HCT116 (cell line): ENCODE measurements around the gene EGFLAM. TPM values are rescaled to one million over a fixed set of nuclear protein-coding genes. Genes with fewer than 3 reads are reported as not detected.

Source experiments
- ATAC-seq: fragments of 200-7000 bp; cut with Tn5 transposase; 2 replicates; pipeline ENCODE4 v1.9.1; 2020; ENCODE audit warnings: mild to moderate bottlenecking, moderate library complexity
- BruUV-seq: library from RNA; stranded (reverse); fragments of 400-500 nt; replicated peaks from 2 replicates; lab custom pipeline; 2021; lab: Mats Ljungman, UMichigan
- CTCF ChIA-PET: fragments of 300-600 bp; sonication (Branson Sonifier 250); formaldehyde crosslinking; loops from one replicate; lab custom pipeline; 2021; ENCODE audit warnings: antibody characterized with exemption; lab: Charles Lee
- POLR2A ChIA-PET: fragments of 300-600, 350-600 bp; sonication (Branson Sonifier 250); formaldehyde crosslinking; loops from one replicate; lab custom pipeline; 2021; ENCODE audit warnings: antibody characterized with exemption; lab: Charles Lee
- RAD21 ChIA-PET, 2 experiments: fragments of 300-600 bp; sonication (Branson Sonifier 250); formaldehyde crosslinking; loops; one replicate each; lab custom pipeline; 2023; ENCODE audit warnings: low total read pairs in 2 of 2; ENCODE audit not compliant: uncharacterized antibody in 2 of 2, unreplicated experiment in 2 of 2, low non-redundant PET in 1 of 2; lab: Charles Lee
- DNase-seq: peaks from one replicate; pipeline ENCODE4 v3.0.0-alpha.2; 2010; ENCODE audit warnings: low read depth, low spot score
- H2AFZ ChIP-seq: fragments of 200-600 bp; shearing (Covaris generic), sonication (generic); 2 replicates; pipeline ENCODE4 v1.6.1; 2017; ENCODE audit warnings: low read depth, mixed run types, mixed read lengths, antibody characterized with exemption, low read length; ENCODE audit not compliant: poor library complexity, severe bottlenecking
- H3K27ac ChIP-seq: 2 replicates; pipeline ENCODE4 v1.5.1; 2012; ENCODE audit warnings: low read depth, low read length
- H3K27me3 ChIP-seq: fragments of 200-600 bp; sonication (generic); 2 replicates; pipeline ENCODE4 v1.6.1; 2016; ENCODE audit warnings: mixed run types, low read length, mixed read lengths; ENCODE audit not compliant: insufficient read depth
- H3K36me3 ChIP-seq, 2 experiments: fragments of 200-500 bp in 1 of 2; fragments of 200-600 bp in 1 of 2; sonication (Bioruptor generic) in 1 of 2; sonication (generic) in 1 of 2; 2 replicates each; pipeline versions ENCODE4 v1.5.1 to v1.6.1; 2014 to 2016; ENCODE audit warnings: low read length in 2 of 2, inconsistent platforms in 1 of 2, mixed read lengths in 1 of 2, mixed run types in 1 of 2; ENCODE audit not compliant: insufficient read depth in 2 of 2, control insufficient read depth in 1 of 2
- H3K4me1 ChIP-seq, 2 experiments: fragments of 200-600 bp in 1 of 2; sonication (generic) in 1 of 2; 2 replicates each; pipeline versions ENCODE4 v1.5.1 to v1.6.1; 2012 to 2017; ENCODE audit warnings: low read length in 2 of 2, inconsistent platforms in 1 of 2, mild to moderate bottlenecking in 1 of 2, mixed read lengths in 1 of 2, mixed run types in 1 of 2, moderate library complexity in 1 of 2; ENCODE audit not compliant: insufficient read depth in 2 of 2, control insufficient read depth in 1 of 2
- H3K4me2 ChIP-seq: fragments of 200-600 bp; sonication (generic); 2 replicates; pipeline ENCODE4 v1.6.1; 2017; ENCODE audit warnings: mixed run types, low read length, mixed read lengths
- H3K4me3 ChIP-seq, 2 experiments: fragments of 200-600 bp in 1 of 2; sonication (generic) in 1 of 2; replicated peaks in 1 of 2; 2 replicates each; pipeline ENCODE4 v1.5.1; 2011 to 2016; ENCODE audit warnings: low read length in 2 of 2, control low read depth in 1 of 2, low read depth in 1 of 2, mild to moderate bottlenecking in 1 of 2, mixed read lengths in 1 of 2, mixed run types in 1 of 2
- H3K79me2 ChIP-seq: fragments of 200-600 bp; sonication (generic); 2 replicates; pipeline ENCODE4 v1.6.1; 2017; ENCODE audit warnings: mild to moderate bottlenecking, mixed run types, low read length, moderate library complexity, mixed read lengths; ENCODE audit not compliant: insufficient read depth
- H3K9ac ChIP-seq: fragments of 200-600 bp; sonication (generic); 2 replicates; pipeline ENCODE4 v1.6.1; 2016; ENCODE audit warnings: low read length, mixed read lengths
- H3K9me2 ChIP-seq: fragments of 200-600 bp; sonication (generic), shearing (Covaris generic); 2 replicates; pipeline ENCODE4 v1.6.1; 2017; ENCODE audit warnings: mixed run types, mild to moderate bottlenecking, moderate library complexity; ENCODE audit not compliant: insufficient read depth
- H3K9me3 ChIP-seq, 2 experiments: fragments of 200-500 bp in 1 of 2; fragments of 200-600 bp in 1 of 2; sonication (Bioruptor generic) in 1 of 2; sonication (generic) in 1 of 2; 2 replicates each; pipeline ENCODE4 v1.6.1; 2014 to 2017; ENCODE audit warnings: low read length in 2 of 2, mixed read lengths in 2 of 2, inconsistent platforms in 1 of 2, low read depth in 1 of 2, mild to moderate bottlenecking in 1 of 2, mixed run types in 1 of 2, moderate library complexity in 1 of 2; ENCODE audit not compliant: control insufficient read depth in 1 of 2, insufficient read depth in 1 of 2
- H4K20me1 ChIP-seq: fragments of 200-600 bp; sonication (generic), shearing (Covaris generic); 2 replicates; pipeline ENCODE4 v1.6.1; 2017; ENCODE audit warnings: mixed run types, mild to moderate bottlenecking, moderate library complexity; ENCODE audit not compliant: insufficient read depth
- CBX3 ChIP-seq: IDR thresholded peaks from 2 replicates; pipeline ENCODE4 v1.6.1; 2012; ENCODE audit warnings: low read depth
- CEBPB ChIP-seq: IDR thresholded peaks from 2 replicates; pipeline ENCODE4 v1.6.1; 2012; ENCODE audit warnings: low read depth
- EGR1 ChIP-seq: IDR thresholded peaks from 2 replicates; pipeline ENCODE4 v1.6.1; 2012; ENCODE audit warnings: low read depth
- ELF1 ChIP-seq: IDR thresholded peaks from 2 replicates; pipeline ENCODE4 v1.6.1; 2012; ENCODE audit warnings: low read depth, borderline replicate concordance
- EZH2 ChIP-seq: fragments of 200-600 bp; sonication (generic); IDR thresholded peaks from 2 replicates; pipeline ENCODE4 v1.6.1; 2017; ENCODE audit warnings: antibody characterized with exemption, mixed run types
- JUND ChIP-seq: IDR thresholded peaks from 2 replicates; pipeline ENCODE4 v1.6.1; 2012
- MAX ChIP-seq: IDR thresholded peaks from 2 replicates; pipeline ENCODE4 v1.6.1; 2012
- POLR2AphosphoS5 ChIP-seq: IDR thresholded peaks from 2 replicates; pipeline ENCODE4 v1.6.1; 2011; ENCODE audit warnings: mild to moderate bottlenecking, low read depth, low read length, moderate library complexity
- RAD21 ChIP-seq: IDR thresholded peaks from 2 replicates; pipeline ENCODE4 v1.6.1; 2012; ENCODE audit warnings: low read depth, mild to moderate bottlenecking
- REST ChIP-seq: IDR thresholded peaks from 2 replicates; pipeline ENCODE4 v1.6.1; 2012; ENCODE audit warnings: low read depth
- SP1 ChIP-seq: IDR thresholded peaks from 2 replicates; pipeline ENCODE4 v1.6.1; 2012; ENCODE audit warnings: low read depth
- SRF ChIP-seq: IDR thresholded peaks from 2 replicates; pipeline ENCODE4 v1.6.1; 2012; ENCODE audit warnings: low read depth
- YY1 ChIP-seq: IDR thresholded peaks from 2 replicates; pipeline ENCODE4 v1.6.1; 2011; ENCODE audit warnings: low read length, low read depth, moderate library complexity, mild to moderate bottlenecking; ENCODE audit not compliant: insufficient replicate concordance; ENCODE audit errors: extremely low read depth
- ZBTB33 ChIP-seq: IDR thresholded peaks from 2 replicates; pipeline ENCODE4 v1.6.1; 2011; ENCODE audit warnings: mild to moderate bottlenecking, low read length, moderate library complexity; ENCODE audit not compliant: insufficient replicate concordance; ENCODE audit errors: extremely low read depth
- ZFX ChIP-seq: fragments of 450-650 bp; IDR thresholded peaks from 2 replicates; pipeline ENCODE4 v1.6.1; 2017
- ZNF274 ChIP-seq: fragments of 200-500 bp; sonication (Bioruptor generic); IDR thresholded peaks from 2 replicates; pipeline ENCODE4 v1.6.1; 2014; ENCODE audit warnings: mild to moderate bottlenecking, low read depth, low read length, inconsistent platforms
- intact Hi-C: fragments of 100-400 bp; cut with micrococcal nuclease; formaldehyde crosslinking; loops from 2 replicates; pipeline ENCODE4 v1.10.0; 2022
- total RNA-seq: library from RNA; stranded (reverse); gene quantifications from one replicate; pipeline ENCODE4 v1.2.1, GENCODE V29; 2021; ENCODE audit not compliant: unreplicated experiment

EGFLAM gene
- total RNA-seq, 1 experiment from 2014 or later, result not detected

GRCh38 chr5:38321978-38322377 lies 63.6 kb downstream of the EGFLAM start:
- ChIA-PET RAD21 (no interaction called here), CTCF (no interaction called here), POLR2A (no interaction called here)
- no peak overlapping the region for H3K4me2 ChIP-seq
- H3K9ac ChIP-seq, result no peak overlapping the region
- no peaks in the 10 kb centered on the region for H3K27me3 ChIP-seq
- DNase-seq (no peak), ATAC-seq (no peak)
- TF ChIP-seq JUND (no peak), ZBTB33 (no peak), MAX (no peak), EGR1 (no peak), EZH2 (no peak), POLR2AphosphoS5 (no peak), YY1 (no peak), ZNF274 (no peak), CBX3 (no peak), CEBPB (no peak), ELF1 (no peak), ZFX (no peak), SP1 (no peak), REST (no peak), RAD21 (no peak), SRF (no peak)
- no peaks in the 10 kb centered on the region for H3K79me2 ChIP-seq
- H4K20me1 ChIP-seq, result no peaks in the 10 kb centered on the region
- BruUV-seq, result no TSS peak
- H3K27ac ChIP-seq, result no peak overlapping the region
- no peaks in the 10 kb centered on the region for H3K36me3 ChIP-seq
- no peaks in the 10 kb centered on the region for H3K4me1 ChIP-seq
- H3K4me3 ChIP-seq, result no peak overlapping the region
- intact Hi-C loops, result no loop called here
- H3K9me3 ChIP-seq, result no peaks in the 10 kb centered on the region
- no peaks in the 10 kb centered on the region for H3K9me2 ChIP-seq
- no peak overlapping the region for H2AFZ ChIP-seq
